ENCODE measurements around the gene INPP5D.
"Not testable (repeated sequence)": the region's sequence is repeated elsewhere in the genome, so short reads cannot be mapped to it uniquely, and the experiment has no call there.

INPP5D gene

DNA sequence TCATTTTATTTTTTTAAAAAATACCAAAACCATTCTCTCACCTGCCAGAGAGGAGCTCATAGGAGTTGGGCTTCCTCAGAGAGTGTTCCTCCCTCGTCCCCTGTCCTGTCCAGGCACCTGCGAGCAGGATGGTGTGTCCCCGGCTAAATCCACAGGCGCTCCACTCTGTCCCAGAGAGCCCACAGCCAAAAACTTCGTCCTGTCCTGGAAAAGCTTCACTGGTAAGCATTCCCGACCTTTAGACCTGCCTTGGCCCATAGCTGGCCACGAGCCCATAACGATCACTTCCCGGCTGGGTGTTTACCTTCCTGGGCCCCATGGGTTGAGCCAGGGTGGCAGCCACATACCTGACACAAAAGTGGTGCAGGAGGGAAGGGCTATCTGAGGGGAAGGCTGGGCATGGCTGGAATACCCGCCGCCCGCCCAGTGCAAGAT lies 47.1 kb upstream of the INPP5D start, which contains the start of gene NGEF:
NGEF (minus strand) TSS at position 230 of the 435 bp plus-strand sequence. CDS start 38,366 bp downstream, outside the sequence.
- DNase-seq (ENCODE audit: extremely low read depth, insufficient read length): no peak
- TF ChIP-seq, protein P1, sequence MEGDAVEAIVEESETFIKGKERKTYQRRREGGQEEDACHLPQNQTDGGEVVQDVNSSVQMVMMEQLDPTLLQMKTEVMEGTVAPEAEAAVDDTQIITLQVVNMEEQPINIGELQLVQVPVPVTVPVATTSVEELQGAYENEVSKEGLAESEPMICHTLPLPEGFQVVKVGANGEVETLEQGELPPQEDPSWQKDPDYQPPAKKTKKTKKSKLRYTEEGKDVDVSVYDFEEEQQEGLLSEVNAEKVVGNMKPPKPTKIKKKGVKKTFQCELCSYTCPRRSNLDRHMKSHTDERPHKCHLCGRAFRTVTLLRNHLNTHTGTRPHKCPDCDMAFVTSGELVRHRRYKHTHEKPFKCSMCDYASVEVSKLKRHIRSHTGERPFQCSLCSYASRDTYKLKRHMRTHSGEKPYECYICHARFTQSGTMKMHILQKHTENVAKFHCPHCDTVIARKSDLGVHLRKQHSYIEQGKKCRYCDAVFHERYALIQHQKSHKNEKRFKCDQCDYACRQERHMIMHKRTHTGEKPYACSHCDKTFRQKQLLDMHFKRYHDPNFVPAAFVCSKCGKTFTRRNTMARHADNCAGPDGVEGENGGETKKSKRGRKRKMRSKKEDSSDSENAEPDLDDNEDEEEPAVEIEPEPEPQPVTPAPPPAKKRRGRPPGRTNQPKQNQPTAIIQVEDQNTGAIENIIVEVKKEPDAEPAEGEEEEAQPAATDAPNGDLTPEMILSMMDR (IDR thresholded peaks at IDR 0.05; ENCODE audit: insufficient read depth, low read length, poor library complexity, severe bottlenecking): no peak
- no peaks in the 10 kb centered on the region for H3K27me3 ChIP-seq (replicated peaks; ENCODE audit: control insufficient read depth, insufficient read depth, low read length)
- H3K4me3 ChIP-seq (replicated peaks; ENCODE audit: low read depth, low read length): no peak within 1 kb of the TSS
- H3K36me3 ChIP-seq (ENCODE audit: control insufficient read depth, insufficient read depth, low read length): no peaks in the 10 kb centered on the region

DNA sequence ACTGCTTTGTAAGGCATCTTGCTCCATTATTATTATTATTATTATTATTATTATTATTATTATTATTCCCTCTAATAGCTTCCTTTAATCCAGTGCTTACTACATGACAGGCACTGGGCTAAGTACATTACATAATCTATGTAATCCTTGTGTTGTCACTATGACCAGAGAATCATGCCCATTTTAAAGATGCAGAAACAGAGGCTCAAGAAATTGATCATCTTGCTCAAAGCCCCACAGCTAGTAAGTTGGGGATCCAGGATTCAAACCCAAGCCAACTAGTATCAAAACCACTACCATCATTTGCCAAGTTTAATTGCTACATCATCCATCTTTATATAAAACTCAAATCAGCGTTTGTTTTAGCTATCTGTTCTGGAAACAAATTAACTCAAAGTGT lies 46.5 kb upstream of the INPP5D start:
- H3K36me3 ChIP-seq (ENCODE audit: control insufficient read depth, insufficient read depth, low read length): no peaks in the 10 kb centered on the region
- TF ChIP-seq, protein P1 (IDR thresholded peaks at IDR 0.05; ENCODE audit: insufficient read depth, low read length, poor library complexity, severe bottlenecking): no peak
- no peaks in the 10 kb centered on the region for H3K27me3 ChIP-seq (replicated peaks; ENCODE audit: control insufficient read depth, insufficient read depth, low read length)
- DNase-seq (ENCODE audit: extremely low read depth, insufficient read length): no peak
- H3K4me3 ChIP-seq (replicated peaks; ENCODE audit: low read depth, low read length): no peak overlapping the region

DNA sequence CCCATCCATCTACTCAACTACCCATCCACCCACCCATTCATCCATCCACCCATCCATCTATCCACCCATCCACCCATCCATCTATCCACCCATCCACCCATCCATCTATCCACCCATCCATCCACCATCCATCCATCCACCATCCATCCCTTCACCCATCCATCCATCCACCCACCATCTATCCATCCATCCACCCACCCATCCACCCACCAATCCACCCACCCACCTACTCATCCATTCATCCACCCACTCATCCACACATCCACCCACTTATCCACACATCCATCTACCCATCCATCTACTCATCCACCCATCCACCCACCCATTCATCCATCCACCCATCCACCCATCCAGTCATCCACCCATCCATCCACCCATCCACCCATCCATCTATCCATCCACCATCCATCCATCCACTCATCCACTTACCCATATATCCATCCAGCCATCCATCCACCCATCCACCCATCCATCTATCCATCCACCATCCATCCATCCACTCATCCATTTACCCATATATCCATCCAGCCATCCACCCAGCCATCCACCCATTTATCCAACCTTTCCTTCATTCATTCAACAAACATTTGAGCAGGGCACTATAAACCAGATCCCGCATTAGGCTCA lies 45.0 kb upstream of the INPP5D start:
- no peak for DNase-seq (ENCODE audit: extremely low read depth, insufficient read length)
- TF ChIP-seq, protein P1 (IDR thresholded peaks at IDR 0.05; ENCODE audit: insufficient read depth, low read length, poor library complexity, severe bottlenecking): no peak
- H3K36me3 ChIP-seq (ENCODE audit: control insufficient read depth, insufficient read depth, low read length): no peaks in the 10 kb centered on the region
- H3K4me3 ChIP-seq (replicated peaks; ENCODE audit: low read depth, low read length): no peak overlapping the region
- H3K27me3 ChIP-seq (replicated peaks; ENCODE audit: control insufficient read depth, insufficient read depth, low read length): no peaks in the 10 kb centered on the region

DNA sequence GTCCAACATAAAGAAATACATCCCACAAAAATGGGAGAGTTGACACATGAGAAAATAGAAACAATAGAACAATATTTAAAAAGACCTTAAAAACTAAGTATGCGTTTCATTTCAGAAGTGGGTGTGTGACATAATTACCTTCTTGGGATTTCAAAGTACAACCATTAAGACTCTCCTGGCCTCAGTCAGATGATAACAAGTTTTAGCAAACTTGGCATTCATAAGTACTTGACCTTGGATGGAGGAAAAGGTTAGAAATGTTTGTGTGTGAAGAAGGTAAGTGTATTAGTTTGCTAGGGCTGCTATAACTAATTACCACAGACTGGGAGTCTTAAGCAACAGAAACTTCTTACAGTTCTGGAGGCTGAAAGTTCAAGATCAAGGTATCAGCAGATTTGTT lies 42.2 kb upstream of the INPP5D start:
- Histone ChIP-seq H3K36me3 (ENCODE audit: control insufficient read depth, insufficient read depth, low read length) (no peaks in the 10 kb centered on the region), H3K27me3 (replicated peaks; ENCODE audit: control insufficient read depth, insufficient read depth, low read length) (no peaks in the 10 kb centered on the region), H3K4me3 (replicated peaks; ENCODE audit: low read depth, low read length) (no peak overlapping the region)
- TF ChIP-seq, protein P1 (IDR thresholded peaks at IDR 0.05; ENCODE audit: insufficient read depth, low read length, poor library complexity, severe bottlenecking): no peak
- DNase-seq (ENCODE audit: extremely low read depth, insufficient read length): no peak

DNA sequence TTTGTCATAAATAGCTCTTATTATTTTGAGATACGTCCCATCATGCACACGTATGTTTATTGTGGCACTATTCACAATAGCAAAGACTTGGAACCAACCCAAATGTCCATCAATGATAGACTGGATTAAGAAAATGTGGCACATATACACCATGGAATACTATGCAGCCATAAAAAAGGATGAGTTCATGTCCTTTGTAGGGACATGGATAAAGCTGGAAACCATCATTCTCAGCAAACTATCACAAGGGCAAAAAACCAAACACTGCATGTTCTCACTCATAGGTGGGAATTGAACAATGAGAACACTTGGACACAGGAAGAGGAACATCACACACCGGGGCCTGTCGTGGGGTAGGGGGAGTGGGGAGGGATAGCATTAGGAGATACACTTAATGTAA lies 40.5 kb upstream of the INPP5D start:
- H3K27me3 ChIP-seq (replicated peaks; ENCODE audit: control insufficient read depth, insufficient read depth, low read length); H3K4me3 ChIP-seq (replicated peaks; ENCODE audit: low read depth, low read length); DNase-seq (ENCODE audit: extremely low read depth, insufficient read length); H3K36me3 ChIP-seq (ENCODE audit: control insufficient read depth, insufficient read depth, low read length): not testable (repeated sequence)

DNA sequence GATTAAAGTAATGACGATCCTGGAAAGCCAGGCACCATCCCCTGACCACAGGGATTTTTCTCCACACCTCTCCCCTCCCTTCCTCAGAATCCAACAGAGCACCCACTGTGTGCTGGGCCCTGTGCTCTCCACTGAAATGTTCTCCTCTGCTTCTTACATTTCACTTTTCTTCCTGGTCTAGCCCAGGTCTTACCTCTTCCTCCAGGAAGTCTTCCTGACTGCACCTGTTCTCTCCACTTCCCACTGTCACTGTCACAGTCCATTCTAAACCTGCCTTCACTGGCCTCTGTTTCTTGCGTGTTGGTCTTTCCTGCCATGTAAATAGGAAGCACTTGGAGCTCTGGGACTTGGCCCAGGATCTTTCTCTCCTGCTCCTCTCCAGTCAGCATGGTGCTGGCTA lies 39.7 kb upstream of the INPP5D start:
- TF ChIP-seq, protein P1 (IDR thresholded peaks at IDR 0.05; ENCODE audit: insufficient read depth, low read length, poor library complexity, severe bottlenecking): no peak
- DNase-seq (ENCODE audit: extremely low read depth, insufficient read length): no peak

More for the DNA sequence above, 39.7 kb upstream of the INPP5D start:
- Histone ChIP-seq H3K4me3 (replicated peaks; ENCODE audit: low read depth, low read length) (no peak overlapping the region), H3K36me3 (ENCODE audit: control insufficient read depth, insufficient read depth, low read length) (no peaks in the 10 kb centered on the region), H3K27me3 (replicated peaks; ENCODE audit: control insufficient read depth, insufficient read depth, low read length) (no peaks in the 10 kb centered on the region)
